Measurements from ENCODE around the gene TUBG2.
A peak's percentile ranks its signal among the peaks of the same experiment; 100 is the strongest.
"Not testable (repeated sequence)": the region's sequence is repeated elsewhere in the genome, so short reads cannot be mapped to it uniquely, and the experiment has no call there.

TUBG2 gene

GRCh38 chr17:42659079-42659931, at the start of gene TUBG2:
TSS of gene TUBG2 (plus strand) at chr17:42659284. CDS start at chr17:42659504, 220 bp downstream.
- DNase-seq: peak; percentile 79 to 82

GRCh38 chr17:42609814-42610801, 49.0 kb upstream of the TUBG2 start:
- DNase-seq: peak in 1 of 2 experiments; percentile 2

GRCh38 chr17:42612013-42612412, 47.1 kb upstream of the TUBG2 start:
- no peak for DNase-seq

DNA sequence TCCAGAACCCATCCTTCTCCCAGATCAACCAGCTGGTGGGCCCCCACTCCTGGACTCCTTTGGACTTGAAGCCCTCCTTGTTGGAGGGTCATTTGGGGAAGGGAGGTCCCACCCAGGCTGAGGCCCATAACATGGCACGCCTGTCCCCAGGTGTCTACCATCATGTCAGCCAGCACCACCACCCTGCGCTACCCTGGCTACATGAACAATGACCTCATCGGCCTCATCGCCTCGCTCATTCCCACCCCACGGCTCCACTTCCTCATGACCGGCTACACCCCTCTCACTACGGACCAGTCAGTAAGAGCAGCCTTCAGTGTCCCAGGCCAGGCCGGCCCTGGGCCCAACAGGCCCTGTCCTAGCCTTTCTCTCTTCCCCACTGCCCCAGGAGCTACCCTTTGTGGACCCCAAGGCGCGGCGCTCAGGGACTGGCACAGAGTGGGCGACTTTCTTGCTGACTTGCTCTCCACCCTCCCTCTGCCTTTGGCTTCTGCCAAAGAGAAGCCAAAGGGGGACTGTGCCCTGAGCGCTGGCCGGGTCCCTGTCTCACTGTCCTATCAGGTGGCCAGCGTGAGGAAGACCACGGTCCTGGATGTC, 45.3 kb upstream of the TUBG2 start:
- DNase-seq: no peak

DNA sequence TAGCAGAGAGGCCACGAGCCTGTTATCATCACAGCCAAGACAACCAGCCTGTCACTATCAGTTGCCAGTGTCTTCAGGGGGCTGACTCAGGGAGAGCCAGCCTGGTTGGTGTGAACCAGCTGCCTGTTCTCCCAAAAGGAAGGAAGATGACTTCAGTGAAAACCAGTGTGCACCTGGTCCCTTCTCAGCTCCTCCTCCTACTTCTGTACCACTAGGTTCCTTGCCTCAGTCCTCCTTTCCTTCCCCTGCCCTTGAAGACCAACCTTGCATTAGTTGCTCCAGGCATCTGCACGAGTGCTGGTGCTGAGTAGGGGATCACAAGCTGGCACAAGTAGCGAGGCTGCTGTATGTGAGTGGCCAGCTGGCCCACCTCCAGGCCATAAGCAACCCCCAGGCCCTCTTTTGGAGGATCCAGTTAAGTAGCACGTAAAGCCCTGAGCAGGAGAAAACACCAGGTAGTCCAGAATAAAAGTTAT, 41.1 kb upstream of the TUBG2 start:
- no peak for DNase-seq

DNA sequence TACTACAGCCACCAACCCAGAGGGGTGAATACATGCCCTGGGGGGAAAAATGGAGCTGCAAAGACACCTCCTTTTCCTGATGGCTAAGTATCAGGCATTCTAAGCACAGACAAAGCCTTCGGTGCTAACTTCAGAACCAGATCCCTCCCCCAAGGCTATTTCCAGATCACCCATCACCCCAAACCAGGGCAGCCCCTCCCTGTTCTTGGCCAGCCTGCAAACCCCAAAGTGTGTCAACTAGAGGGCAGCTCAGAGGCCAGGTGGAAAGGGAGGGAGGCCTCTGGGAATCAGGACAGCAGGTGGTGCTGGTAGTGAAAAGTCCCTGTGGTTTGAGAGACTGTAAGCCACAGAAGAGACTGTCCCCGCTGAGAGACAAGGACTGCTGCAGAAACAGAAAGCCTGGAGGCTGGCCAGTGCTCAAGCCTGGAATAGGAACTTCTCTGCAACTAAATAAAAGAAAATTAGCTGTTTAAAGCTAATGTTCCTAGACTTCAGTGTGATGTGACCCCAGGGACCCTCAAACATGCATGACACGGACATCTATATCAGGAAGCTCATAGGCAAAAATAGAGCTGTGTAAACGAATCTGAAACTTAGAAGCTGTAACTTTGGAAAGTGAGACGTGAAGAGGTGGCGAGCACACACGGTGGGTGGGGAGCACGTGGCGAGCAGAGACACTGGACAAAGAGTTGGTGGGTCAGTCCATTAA, 40.5 kb upstream of the TUBG2 start:
- DNase-seq: no peak

DNA sequence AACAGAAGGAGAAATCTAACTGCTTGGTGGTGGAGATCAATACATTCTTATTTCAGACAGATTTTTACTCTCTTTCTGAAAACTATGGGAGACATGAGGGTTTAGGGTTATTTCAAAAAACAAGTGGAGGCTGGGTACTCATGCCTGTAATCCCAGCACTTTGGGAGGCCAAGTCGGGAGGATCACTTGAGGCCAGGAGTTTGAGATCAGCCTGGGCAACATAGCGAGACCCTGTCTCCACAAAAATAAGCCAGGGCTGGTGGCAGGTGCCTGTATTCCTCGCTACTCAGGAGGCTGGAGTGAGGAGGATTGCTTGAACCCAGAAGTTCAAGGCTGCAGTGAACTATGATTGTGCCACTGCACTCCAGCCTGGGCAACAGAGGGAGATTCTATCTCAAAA, 37.1 kb upstream of the TUBG2 start:
- DNase-seq: not testable (repeated sequence)

GRCh38 chr17:42623271-42623670, 35.8 kb upstream of the TUBG2 start:
- DNase-seq: no peak

GRCh38 chr17:42623732-42624596, 35.1 kb upstream of the TUBG2 start:
- no peak for DNase-seq

GRCh38 chr17:42627032-42627764, 31.9 kb upstream of the TUBG2 start:
- not testable (repeated sequence) for DNase-seq

- no peak for DNase-seq
These were observed 29.6 kb upstream of the TUBG2 start for GRCh38 chr17:42629411-42630009.

DNA sequence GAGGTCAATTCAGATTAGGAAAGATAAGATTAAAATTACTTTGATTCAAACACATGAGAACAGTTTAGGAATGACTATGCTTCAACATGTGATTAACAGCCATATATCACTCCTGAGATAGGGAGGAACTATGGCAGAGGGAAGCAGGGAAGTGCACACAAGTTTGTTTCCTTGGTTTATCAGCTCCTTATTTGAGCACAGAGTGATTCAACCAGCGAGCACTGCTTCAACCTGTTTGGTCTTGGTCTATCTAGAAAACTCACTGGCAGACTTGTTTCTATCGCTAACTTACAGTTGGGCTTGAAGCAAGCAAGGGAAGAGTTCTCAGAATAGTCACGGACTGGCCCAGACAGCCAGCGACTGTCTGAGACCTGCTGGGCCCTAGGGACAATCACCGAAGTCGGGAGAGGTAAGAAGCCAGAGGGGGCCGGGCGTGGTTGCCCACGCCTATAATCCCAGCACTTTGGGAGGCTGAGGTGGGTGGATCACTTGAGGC, 26.1 kb upstream of the TUBG2 start:
- DNase-seq: no peak

DNA sequence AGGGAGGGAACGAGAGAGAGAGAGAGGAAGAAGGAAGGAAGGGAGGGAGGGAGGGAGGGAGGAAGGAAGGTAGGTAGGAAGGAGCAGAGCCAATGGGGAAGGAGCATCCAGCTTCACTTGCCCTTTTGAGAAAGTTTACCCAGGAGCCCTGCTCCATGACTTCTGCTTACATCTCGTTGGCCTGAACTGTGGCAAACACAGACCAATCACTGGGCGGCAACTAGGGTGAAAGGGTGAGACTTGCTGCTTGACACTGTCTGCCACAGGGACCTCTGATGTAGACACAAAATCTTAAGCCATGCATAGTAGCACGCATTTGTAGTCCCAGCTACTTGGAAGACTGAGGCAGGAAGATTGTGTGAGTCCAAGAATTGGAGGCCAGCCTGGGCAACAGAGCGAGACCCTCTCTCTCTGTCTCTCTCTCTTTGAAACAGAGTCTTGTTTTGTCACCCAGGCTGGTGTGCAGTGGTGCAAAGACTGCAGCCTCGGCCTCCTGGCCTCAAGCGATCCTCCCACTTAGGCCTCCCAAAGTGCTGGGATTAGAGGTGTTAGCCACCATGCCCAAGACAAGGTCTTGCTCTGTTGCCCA, 19.5 kb upstream of the TUBG2 start:
- DNase-seq: no peak

DNA sequence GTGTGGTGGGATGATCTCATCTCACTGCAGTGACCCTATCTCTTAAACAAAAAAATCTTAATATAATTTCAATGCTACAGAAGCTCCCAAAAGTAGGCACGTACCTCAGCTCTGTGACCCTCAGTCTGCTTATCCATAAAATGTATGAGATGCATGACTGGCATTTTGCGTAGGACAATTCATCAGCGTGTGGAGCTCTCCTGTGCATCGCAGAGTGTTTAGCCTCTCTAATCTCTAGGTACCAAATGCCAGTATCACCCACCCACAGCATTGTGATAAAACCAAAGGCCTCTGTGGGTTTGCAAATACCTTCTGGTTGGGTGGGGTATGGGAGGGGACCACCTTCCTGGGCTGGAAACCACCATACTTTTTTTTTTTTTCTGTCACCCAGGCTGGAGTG, 19.0 kb upstream of the TUBG2 start:
- DNase-seq: no peak

GRCh38 chr17:42642336-42642735, 16.7 kb upstream of the TUBG2 start:
- DNase-seq: no peak

DNA sequence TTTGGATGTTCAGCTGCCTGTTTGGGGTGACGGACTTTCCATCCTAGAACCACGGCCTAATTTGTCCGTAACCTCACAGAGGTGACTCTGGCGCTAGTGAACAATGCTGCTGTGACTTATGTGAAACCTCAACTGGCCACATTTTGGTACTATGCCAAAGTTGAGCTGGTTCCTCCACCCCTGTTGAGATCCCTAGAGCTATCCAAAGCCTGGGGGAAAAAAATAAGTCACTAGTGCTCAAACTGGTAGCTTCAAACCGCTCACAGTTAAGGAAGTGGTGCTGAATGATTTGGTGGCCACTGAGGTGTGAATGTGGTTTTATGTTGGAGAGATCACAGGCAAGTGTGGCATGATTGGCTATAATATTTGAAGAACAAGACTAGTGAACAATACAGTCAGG, 11.3 kb upstream of the TUBG2 start:
- DNase-seq: no peak

- no peak for DNase-seq
These were observed 7.7 kb upstream of the TUBG2 start for GRCh38 chr17:42651392-42651791.

DNA sequence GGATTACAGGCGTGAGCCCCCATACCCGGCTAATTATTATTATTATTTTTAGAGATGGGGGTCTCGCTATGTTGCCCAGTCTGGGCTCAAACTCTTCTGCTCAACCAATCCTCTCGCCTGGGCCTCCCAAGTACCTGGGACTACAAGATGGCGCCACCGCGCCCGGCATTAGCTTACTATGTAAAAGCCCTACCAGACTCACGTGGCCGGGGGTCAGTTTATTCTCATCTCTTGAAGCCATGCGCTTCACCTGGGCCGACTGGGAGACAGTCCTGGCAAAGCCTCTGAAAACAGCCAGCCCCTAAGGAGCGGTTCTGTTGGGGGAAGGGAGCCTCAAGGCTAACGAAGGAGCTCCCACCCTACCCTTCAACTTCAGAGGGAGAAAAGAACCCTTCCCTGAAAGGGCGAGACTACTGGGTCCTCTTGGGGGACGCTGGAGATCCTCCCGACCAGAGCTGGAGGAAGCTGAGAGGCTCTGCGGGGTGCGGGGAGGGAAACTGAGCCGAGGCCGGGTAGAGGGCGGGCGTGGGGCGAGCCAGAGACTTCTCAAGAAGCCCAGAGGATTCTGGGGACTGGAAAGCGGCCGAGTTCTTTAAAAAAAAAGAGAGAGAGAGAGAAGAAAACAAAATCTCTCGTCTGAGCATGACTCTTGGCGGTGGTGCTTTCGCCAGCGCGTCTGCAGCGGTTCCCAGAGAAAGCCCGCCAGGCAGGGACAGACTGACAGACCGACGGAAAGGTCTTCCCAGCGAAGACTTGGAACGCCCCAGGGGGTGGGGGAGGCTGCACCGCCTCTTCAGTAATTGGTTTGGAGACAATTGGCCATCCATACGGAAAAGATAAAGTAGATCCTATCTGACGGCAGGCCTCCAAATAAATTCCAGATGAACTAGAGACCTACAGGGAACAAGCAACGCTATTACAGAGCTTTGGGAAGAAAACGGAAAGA, 5.6 kb upstream of the TUBG2 start:
- no peak for DNase-seq

All from stimulated activated CD4-positive, alpha-beta T cell treated with anti-CD3 and anti-CD28 coated beads, Interleukin-4, amount 100 ng/mL, for 4 hours (primary cell).